Stomach smooth muscle (tissue), 2 donors: ENCODE results near the gene PHLDA1.

Experiments used
- H3K27ac ChIP-seq: one replicate; pipeline ENCODE4 v1.7.0; 2013; ENCODE audit warnings: mild to moderate bottlenecking, low read length, inconsistent platforms
- H3K27me3 ChIP-seq, 2 donors: one replicate each; pipeline ENCODE4 v1.7.0; 2013; ENCODE audit warnings: low read length in 2 of 2; ENCODE audit not compliant: insufficient read depth in 2 of 2, control insufficient read depth in 1 of 2
- H3K36me3 ChIP-seq, 2 donors: one replicate each; pipeline ENCODE4 v1.7.0; 2013; ENCODE audit warnings: low read length in 2 of 2; ENCODE audit not compliant: control insufficient read depth in 2 of 2, insufficient read depth in 2 of 2
- H3K4me1 ChIP-seq: one replicate; pipeline ENCODE4 v1.7.0; 2013; ENCODE audit warnings: low read length; ENCODE audit not compliant: control insufficient read depth, insufficient read depth
- H3K4me3 ChIP-seq, 2 donors: one replicate each; pipeline ENCODE4 v1.7.0; 2013; ENCODE audit warnings: low read length in 2 of 2
- H3K9ac ChIP-seq, 2 donors: one replicate each; pipeline ENCODE4 v1.7.0; 2013; ENCODE audit warnings: low read length in 2 of 2, mild to moderate bottlenecking in 1 of 2
- H3K9me3 ChIP-seq, 2 donors: one replicate each; pipeline ENCODE4 v1.7.0; 2013; ENCODE audit warnings: low read length in 2 of 2; ENCODE audit not compliant: control insufficient read depth in 2 of 2
- donor health status: healthy.
- donor health status: Pancreatic carcinoma.

The PHLDA1 gene

GRCh38 chr12:75975702-75976101 lies 55.9 kb downstream of the PHLDA1 start:
- H3K27ac ChIP-seq: no peak overlapping the region
- no peak overlapping the region for H3K4me3 ChIP-seq
- H3K36me3 ChIP-seq: no peaks in the 10 kb centered on the region
- no peak overlapping the region for H3K9ac ChIP-seq
- no peaks in the 10 kb centered on the region for H3K27me3 ChIP-seq
- no peaks in the 10 kb centered on the region for H3K9me3 ChIP-seq
- H3K4me1 ChIP-seq: peaks cover 13% of the 10 kb centered on the region
